NCI-H2029 (cell line): ENCODE results near the gene FHAD1.
"Not testable (repeated sequence)": the region's sequence is repeated elsewhere in the genome, so short reads cannot be mapped to it uniquely, and the experiment has no call there.

Experiments
- DNase-seq: peaks from one replicate; lab custom pipeline; 2025; lab: John Stamatoyannopoulos, UW

The FHAD1 gene

GRCh38 chr1:15276691-15277446 is 29.8 kb downstream of the FHAD1 start:
- DNase-seq = no peak

- no peak for DNase-seq
Observed at GRCh38 chr1:15277447-15277838, 30.4 kb downstream of the FHAD1 start.

GRCh38 chr1:15277933-15278332 is 30.9 kb downstream of the FHAD1 start:
- DNase-seq = no peak

GRCh38 chr1:15279576-15280230 is 32.7 kb downstream of the FHAD1 start:
- no peak for DNase-seq

- DNase-seq = no peak
Observed at GRCh38 chr1:15280416-15280815, 33.4 kb downstream of the FHAD1 start.

GRCh38 chr1:15282038-15282437 is 35.0 kb downstream of the FHAD1 start:
- no peak for DNase-seq

GRCh38 chr1:15282810-15283474 is 35.9 kb downstream of the FHAD1 start:
- DNase-seq = peak; percentile 95

- DNase-seq = no peak
Observed at GRCh38 chr1:15283526-15283925, 36.5 kb downstream of the FHAD1 start.

GRCh38 chr1:15286452-15286851 is 39.4 kb downstream of the FHAD1 start:
- no peak for DNase-seq

- peak; percentile 66 for DNase-seq
Observed at GRCh38 chr1:15287035-15287979, 40.3 kb downstream of the FHAD1 start.

- no peak for DNase-seq
Observed at GRCh38 chr1:15288173-15288926, 41.3 kb downstream of the FHAD1 start.

GRCh38 chr1:15289251-15289651 is 42.2 kb downstream of the FHAD1 start:
- DNase-seq = no peak

- no peak for DNase-seq
Observed at GRCh38 chr1:15290382-15290781, 43.4 kb downstream of the FHAD1 start.

- no peak for DNase-seq
Observed at GRCh38 chr1:15295696-15296095, 48.7 kb downstream of the FHAD1 start.

GRCh38 chr1:15296585-15297321 is 49.7 kb downstream of the FHAD1 start:
- DNase-seq = no peak

GRCh38 chr1:15297975-15298374 is 51.0 kb downstream of the FHAD1 start:
- not testable (repeated sequence) for DNase-seq

- no peak for DNase-seq
Observed at GRCh38 chr1:15299179-15299578, 52.2 kb downstream of the FHAD1 start.

- DNase-seq = no peak
Observed at GRCh38 chr1:15299806-15300205, 52.8 kb downstream of the FHAD1 start.

- DNase-seq = no peak
Observed at GRCh38 chr1:15303935-15304334, 56.9 kb downstream of the FHAD1 start.

- DNase-seq = peak; percentile 21
Observed at GRCh38 chr1:15304708-15305467, 57.9 kb downstream of the FHAD1 start.
